B cell (primary cell): ENCODE results near the gene CYP2W1. TPM values are rescaled to one million over a fixed set of nuclear protein-coding genes. Genes with fewer than 3 reads are reported as not detected.
A peak's percentile ranks its signal among the peaks of the same experiment; 100 is the strongest.

ENCODE experiments used
- ATAC-seq: fragments of 200-7000 bp; cut with Tn5 transposase; one replicate; pipeline ENCODE4 v1.10.0; 2021; ENCODE audit warnings: low read depth, mild to moderate bottlenecking, moderate number of reproducible peaks, moderate library complexity
- CTCF ChIA-PET: fragments of 350-600 bp; sonication (Branson Sonifier 250); formaldehyde crosslinking; loops from one replicate; lab custom pipeline; 2021; ENCODE audit warnings: antibody characterized with exemption, inconsistent platforms; lab: Charles Lee
- POLR2A ChIA-PET: fragments of 350-600 bp; sonication (Branson Sonifier 250); formaldehyde crosslinking; loops from one replicate; lab custom pipeline; 2021; ENCODE audit warnings: antibody characterized with exemption; lab: Charles Lee
- DNase-seq: peaks from one replicate; pipeline ENCODE4 v3.0.0; 2013
- H2AFZ ChIP-seq: 2 replicates; pipeline ENCODE4 v1.6.1; 2012; ENCODE audit warnings: mild to moderate bottlenecking, low read depth, low read length; ENCODE audit not compliant: insufficient read depth, poor library complexity, severe bottlenecking
- H3K27ac ChIP-seq, 2 donors: 1 replicate in 1 of 2; 2 replicates in 1 of 2; pipeline ENCODE4 v1.5.1; 2012 to 2013; ENCODE audit warnings: low read length in 2 of 2, mild to moderate bottlenecking in 2 of 2, moderate library complexity in 1 of 2
- H3K27me3 ChIP-seq, 4 experiments: fragments of 200-600 bp in 1 of 4; sonication (generic) in 1 of 4; replicated peaks in 1 of 4; 1 replicate in 2 of 4; 2 replicates in 2 of 4; pipeline versions ENCODE4 v1.6.1 to v1.7.0; 2013 to 2016; ENCODE audit warnings: low read length in 3 of 4, mild to moderate bottlenecking in 2 of 4, mixed read lengths in 1 of 4, moderate library complexity in 1 of 4; ENCODE audit not compliant: insufficient read depth in 4 of 4, control insufficient read depth in 3 of 4; ENCODE audit errors: control extremely low read depth in 1 of 4
- H3K36me3 ChIP-seq, 2 experiments: replicated peaks in 1 of 2; 1 replicate in 1 of 2; 2 replicates in 1 of 2; pipeline versions ENCODE4 v1.6.1 to v1.7.1; 2013; ENCODE audit warnings: low read length in 1 of 2; ENCODE audit not compliant: insufficient read depth in 2 of 2, control insufficient read depth in 1 of 2; ENCODE audit errors: control extremely low read depth in 1 of 2, extremely low read depth in 1 of 2
- H3K4me1 ChIP-seq, 2 donors: fragments of 200-600 bp in 1 of 2; sonication (generic) in 1 of 2; 1 replicate in 1 of 2; 2 replicates in 1 of 2; pipeline versions ENCODE4 v1.5.1 to v1.6.1; 2013 to 2017; ENCODE audit warnings: low read length in 2 of 2; ENCODE audit not compliant: control insufficient read depth in 2 of 2, insufficient read depth in 2 of 2
- H3K4me2 ChIP-seq: replicated peaks from 2 replicates; pipeline ENCODE3; 2012; ENCODE audit warnings: mild to moderate bottlenecking, low read depth, low read length; ENCODE audit not compliant: poor library complexity, severe bottlenecking
- H3K4me3 ChIP-seq, 5 experiments: fragments of 200-600 bp in 1 of 5; sonication (generic) in 1 of 5; 1 replicate in 3 of 5; 2 replicates in 2 of 5; pipeline versions ENCODE4 v1.5.1 to v1.7.0; 2011 to 2016; ENCODE audit warnings: low read length in 4 of 5, mild to moderate bottlenecking in 4 of 5, low read depth in 2 of 5, control low read depth in 1 of 5, moderate library complexity in 1 of 5; ENCODE audit not compliant: insufficient read depth in 1 of 5; ENCODE audit errors: control extremely low read depth in 1 of 5, extremely low read depth in 1 of 5
- H3K79me2 ChIP-seq: fragments of 200-600 bp; sonication (generic); one replicate; pipeline ENCODE4 v1.6.0; 2016; ENCODE audit warnings: low read length; ENCODE audit not compliant: control insufficient read depth, insufficient read depth
- H3K9ac ChIP-seq: fragments of 200-600 bp; sonication (generic); 2 replicates; pipeline ENCODE4 v1.6.1; 2017; ENCODE audit warnings: mild to moderate bottlenecking, low read length, moderate library complexity
- H3K9me3 ChIP-seq, 3 donors: one replicate each; pipeline versions ENCODE4 v1.6.1 to v1.7.1; 2013; ENCODE audit warnings: low read length in 2 of 3; ENCODE audit not compliant: control insufficient read depth in 2 of 3, insufficient read depth in 1 of 3; ENCODE audit errors: control extremely low read depth in 1 of 3
- H4K20me1 ChIP-seq: 2 replicates; pipeline ENCODE4 v1.6.0; 2012; ENCODE audit warnings: mild to moderate bottlenecking, low read length; ENCODE audit not compliant: insufficient read depth, control insufficient read depth, poor library complexity, severe bottlenecking
- H3K27ac Mint-ChIP-seq: one replicate; pipeline ENCODE4 v1.8.0; 2021; ENCODE audit warnings: mixed read lengths
- H3K27me3 Mint-ChIP-seq: one replicate; pipeline ENCODE4 v1.8.0; 2021; ENCODE audit warnings: mixed read lengths
- H3K4me1 Mint-ChIP-seq: one replicate; pipeline ENCODE4 v1.8.0; 2021; ENCODE audit warnings: mixed read lengths
- H3K4me3 Mint-ChIP-seq: one replicate; pipeline ENCODE4 v1.8.0; 2021; ENCODE audit warnings: mixed read lengths
- H3K9me3 Mint-ChIP-seq: one replicate; pipeline ENCODE4 v1.8.0; 2022; ENCODE audit warnings: mixed read lengths; ENCODE audit not compliant: insufficient read depth
- CTCF ChIP-seq: fragments of 200-600 bp; IDR thresholded peaks from one replicate; pipeline ENCODE4 v1.8.0; 2022; ENCODE audit warnings: antibody characterized with exemption, mild to moderate bottlenecking
- EZH2 ChIP-seq: IDR thresholded peaks from 2 replicates; pipeline ENCODE4 v1.6.1; 2012; ENCODE audit warnings: borderline replicate concordance, low read depth, mild to moderate bottlenecking, moderate library complexity, low read length; ENCODE audit not compliant: insufficient read depth, poor library complexity, severe bottlenecking
- WGBS: methylation state at CpG from one replicate; pipeline ENCODE4 v1.1.5; 2013; ENCODE audit warnings: missing lambda C conversion rate; ENCODE audit not compliant: insufficient coverage; 5-methylcytosine and 5-hydroxymethylcytosine counted together
- intact Hi-C: fragments of 100-400 bp; cut with micrococcal nuclease; formaldehyde crosslinking; loops from one replicate; pipeline ENCODE4 v1.10.0; 2022
- polyA plus RNA-seq: library from polyadenylated mRNA; depleted of rRNA; stranded (reverse); fragments of >200 nt; gene quantifications from 2 replicates; pipeline ENCODE4 v1.2.3, GENCODE V29; 2012
- total RNA-seq, 2 donors: library from RNA; stranded (reverse); fragments of 120-200 nt in 1 of 2; gene quantifications; 1 replicate in 1 of 2; 2 replicates in 1 of 2; pipeline versions ENCODE4 v1.2.3 to v1.2.4, GENCODE V29; 2013 to 2022

CYP2W1 gene
- total and polyA plus RNA-seq, 2 donors (not counting 1 experiment from before 2014, with no cell fraction given): not detected

GRCh38 chr7:952548-953441 is 30.2 kb upstream of the CYP2W1 start:
- TF ChIP-seq EZH2: no peak
- POLR2A ChIA-PET: no interaction called here
- Histone ChIP-seq H3K27ac (no peak overlapping the region), H2AFZ (no peak overlapping the region), H3K27me3 (peaks cover 0 to 21% (median 5%) of the 10 kb centered on the region in 4 experiments), H3K4me3 (no peak overlapping the region), H3K36me3 (no peaks in the 10 kb centered on the region), H3K9ac (no peak overlapping the region), H3K4me2 (peak overlapping the region; percentile 87), H3K9me3 (peaks cover 0 to 7% (median 0%) of the 10 kb centered on the region in 3 donors), H3K4me1 (peaks cover 7 to 41% of the 10 kb centered on the region in 2 donors), H4K20me1 (no peaks in the 10 kb centered on the region), H3K79me2 (no peaks in the 10 kb centered on the region)
- 92% methylated on average over 20 of the region's 20 CpGs for WGBS
- intact Hi-C loops: no loop called here
- H3K27me3 Mint-ChIP-seq: no peaks in the 10 kb centered on the region
- peak overlapping the region; percentile 68 for H3K4me3 Mint-ChIP-seq
- no peak for ATAC-seq
- H3K4me1 Mint-ChIP-seq: peaks cover 25% of the 10 kb centered on the region
- CTCF ChIA-PET: interaction anchor here (1.1 to 1.8 kb wide), 4 partner anchors 20 to 224 kb away, joined by 4 to 5 read pairs (median 4); no protein-coding TSS in a partner anchor
- peak overlapping the region; percentile 26 for H3K27ac Mint-ChIP-seq
- no peaks in the 10 kb centered on the region for H3K9me3 Mint-ChIP-seq
- DNase-seq: no peak

- Mint-ChIP-seq H3K4me3 (peak overlapping the region; percentile 72), H3K9me3 (no peaks in the 10 kb centered on the region), H3K27me3 (no peaks in the 10 kb centered on the region), H3K27ac (no peak overlapping the region), H3K4me1 (peaks cover 25% of the 10 kb centered on the region)
- Histone ChIP-seq H3K36me3 (no peaks in the 10 kb centered on the region), H3K4me3 (peak overlapping the region in 3 of 5 experiments; percentile 30 to 61 (median 45)), H3K27me3 (peaks cover 0 to 21% (median 5%) of the 10 kb centered on the region in 4 experiments), H3K27ac (no peak overlapping the region), H3K9me3 (peaks cover 0 to 7% (median 0%) of the 10 kb centered on the region in 3 donors), H4K20me1 (no peaks in the 10 kb centered on the region), H2AFZ (peak overlapping the region; percentile 58), H3K4me2 (peak overlapping the region; percentile 87), H3K9ac (peak overlapping the region; percentile 52), H3K4me1 (peaks cover 7 to 43% of the 10 kb centered on the region in 2 donors), H3K79me2 (no peaks in the 10 kb centered on the region)
- DNase-seq: peak; percentile 51
- ChIA-PET CTCF (interaction anchor here (0.7 to 3.3 kb wide), 5 partner anchors 9 to 46 kb away, joined by 3 to 8 read pairs (median 4); no protein-coding TSS in a partner anchor), POLR2A (interaction anchor here (1.4 kb wide), 1 partner anchor 44 kb away, joined by 6 read pairs; no protein-coding TSS in a partner anchor)
- peak; percentile 24 for ATAC-seq
- intact Hi-C loops: loop anchor here (1.0 to 2.0 kb wide), 2 partner anchors 43 to 77 kb away; partner anchors contain the start of gene GET4
- TF ChIP-seq CTCF (no peak), EZH2 (no peak)
- 10% methylated on average over 78 of the region's 78 CpGs for WGBS
These were observed 29.2 kb upstream of the CYP2W1 start for GRCh38 chr7:953547-954327.
